ENCODE results near the gene NOS1AP.
"Not testable (repeated sequence)": the region's sequence is repeated elsewhere in the genome, so short reads cannot be mapped to it uniquely, and the experiment has no call there.

NOS1AP gene

DNA sequence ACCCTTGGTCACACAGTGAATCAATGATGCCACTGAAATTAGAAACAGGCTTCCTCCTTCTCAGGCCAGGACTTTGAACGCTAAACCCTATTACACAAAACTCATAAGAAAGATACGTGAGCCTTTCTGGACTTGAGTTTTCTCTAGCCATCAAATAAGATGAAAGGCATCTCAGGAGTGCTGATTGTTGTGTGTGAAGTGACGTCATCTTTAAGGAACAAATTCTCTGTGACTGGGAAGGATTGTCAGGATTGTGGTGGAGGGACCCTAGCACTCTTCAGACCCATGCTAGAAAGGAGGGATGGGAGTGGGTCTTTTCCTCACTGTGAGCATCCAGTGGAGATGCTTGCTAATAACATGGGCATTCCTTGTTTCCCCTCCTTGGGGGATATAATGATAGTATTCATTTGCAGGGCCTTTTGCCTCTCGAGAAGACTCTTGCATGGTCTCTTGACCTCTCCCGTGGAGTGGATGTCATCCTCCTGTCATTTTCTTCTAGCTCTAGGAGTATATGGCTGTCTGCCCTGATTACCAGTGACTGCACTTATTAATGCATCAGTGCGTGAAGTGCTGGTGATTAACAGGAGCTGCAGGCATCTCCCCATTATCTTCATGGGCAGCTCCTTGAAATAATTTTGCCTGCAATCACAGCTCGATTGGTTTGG is 267.3 kb downstream of the NOS1AP start:
- DNase-seq (ENCODE audit: low spot score), result no peak

DNA sequence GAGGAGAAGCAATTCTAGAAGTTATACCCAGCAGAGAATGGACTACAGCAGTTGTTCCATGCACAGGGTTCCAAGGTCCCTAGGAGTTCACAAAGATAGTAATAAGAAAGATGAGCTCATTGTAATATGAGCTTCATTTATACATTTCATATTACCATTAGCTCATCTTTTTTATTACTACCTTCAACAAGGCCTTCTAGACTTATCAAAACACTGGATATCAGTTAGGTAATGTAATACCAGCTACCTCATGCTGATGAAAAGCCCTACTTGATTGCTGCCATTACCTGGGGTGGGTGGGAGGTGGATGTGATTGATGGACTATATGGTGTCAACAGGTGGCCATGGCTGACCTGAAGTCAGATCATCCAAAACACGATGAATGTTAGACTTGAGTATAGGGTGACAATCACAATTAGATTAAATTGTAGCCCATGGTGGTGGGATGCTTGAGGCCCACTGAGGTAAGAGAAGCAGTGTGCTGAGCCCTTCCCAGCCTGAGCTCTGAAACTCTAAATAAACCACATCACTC is 273.0 kb downstream of the NOS1AP start:
- no peak for DNase-seq (ENCODE audit: low spot score)

DNA sequence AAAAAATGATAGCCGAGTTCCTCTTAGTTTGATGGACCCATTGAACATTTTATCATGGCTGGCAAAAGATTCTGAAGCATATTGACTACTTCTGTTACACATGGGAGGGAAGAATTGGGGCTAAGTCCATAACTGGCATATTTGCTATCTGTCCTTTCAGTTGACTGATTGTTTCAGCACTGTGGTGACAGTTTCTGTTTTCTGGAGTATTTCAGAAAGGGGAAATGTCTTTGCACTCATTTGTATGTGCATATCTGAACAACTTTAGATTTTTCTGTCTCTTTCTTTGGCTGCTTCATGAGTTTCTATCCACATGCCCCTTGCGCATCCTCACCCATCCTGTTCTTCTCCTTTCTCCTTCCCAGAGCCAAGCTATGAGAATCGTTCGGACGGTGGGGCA is 274.0 kb downstream of the NOS1AP start:
- no peak for DNase-seq (ENCODE audit: low spot score)

DNA sequence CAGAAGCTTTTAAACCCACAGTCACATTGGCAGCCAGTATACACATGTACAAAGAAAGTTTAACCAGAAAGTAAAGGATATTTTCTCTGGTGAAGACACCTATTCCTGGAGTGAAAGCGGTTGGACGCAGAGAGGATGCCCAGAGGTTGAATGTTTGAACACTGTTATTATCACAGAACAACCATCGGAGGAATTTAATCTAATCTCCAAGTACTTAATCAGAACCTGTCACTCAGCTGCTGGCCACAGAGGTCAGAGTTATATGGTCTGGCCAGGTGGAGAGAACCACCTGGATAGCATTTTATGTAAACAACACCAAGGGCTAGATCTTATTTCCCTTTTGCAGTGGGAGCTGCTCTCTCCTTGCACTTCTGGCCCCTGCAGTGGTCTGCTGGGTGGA is 277.8 kb downstream of the NOS1AP start:
- DNase-seq (ENCODE audit: low spot score), result no peak

DNA sequence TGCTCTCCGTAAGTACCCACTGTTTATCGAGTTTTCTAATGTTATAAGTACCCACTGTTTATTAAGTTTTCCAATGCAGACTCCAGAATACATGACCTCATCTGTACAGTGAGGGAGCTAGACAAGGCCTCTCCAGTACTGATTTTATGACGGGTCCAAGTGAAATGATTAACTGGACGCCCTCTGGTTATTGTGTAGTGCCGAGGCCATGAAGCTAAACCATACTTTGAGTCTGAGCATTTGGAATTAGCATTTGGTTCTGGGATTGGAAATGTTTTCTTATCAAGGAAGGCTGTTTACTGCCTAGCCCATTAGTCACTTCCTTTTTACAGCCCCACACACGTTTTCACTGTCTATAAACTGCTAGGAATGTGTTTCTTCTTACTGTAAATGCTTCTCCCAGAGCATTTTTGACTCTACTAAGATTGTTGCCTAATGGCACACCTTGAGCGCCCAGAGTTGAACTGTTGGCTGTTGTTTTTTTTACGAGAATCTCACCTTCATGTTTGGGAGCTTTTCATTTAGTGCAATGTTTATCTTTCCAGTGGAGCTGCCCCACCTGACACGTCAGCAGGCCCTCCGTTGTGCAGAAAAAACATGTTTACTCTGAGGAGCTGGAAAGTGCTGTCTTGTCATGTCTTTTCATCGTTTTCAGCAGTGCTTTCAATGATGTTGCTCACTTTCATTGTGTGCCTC is 280.3 kb downstream of the NOS1AP start:
- no peak for DNase-seq (ENCODE audit: low spot score)

DNA sequence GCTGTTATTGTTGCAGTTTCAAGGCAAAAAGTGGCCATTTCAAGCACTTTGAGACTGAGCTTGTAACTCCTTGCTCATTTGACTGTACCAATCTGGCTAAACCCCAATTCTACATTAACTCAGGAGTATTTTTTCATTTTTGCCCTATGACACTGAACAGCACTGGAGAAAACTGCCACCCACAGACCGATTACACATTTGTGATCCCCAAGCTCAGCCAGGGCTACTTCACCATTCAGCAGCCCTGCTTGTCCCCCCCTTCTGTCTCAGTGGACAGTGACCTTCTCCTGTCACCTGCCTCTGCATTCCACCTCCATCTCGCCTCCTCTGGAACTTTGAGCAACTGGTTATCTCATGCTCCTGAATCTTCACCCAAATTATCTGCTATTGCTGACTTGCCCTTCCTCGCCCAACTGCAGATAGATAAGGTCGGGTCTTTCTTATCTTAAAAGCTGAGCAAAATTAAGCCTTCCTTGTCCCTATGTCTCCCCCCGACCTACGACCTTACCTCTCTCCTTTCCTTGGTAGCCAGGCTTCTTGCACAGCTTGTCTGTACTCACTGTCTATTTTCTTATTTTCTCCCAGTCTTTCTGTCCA is 281.9 kb downstream of the NOS1AP start:
- no peak for DNase-seq (ENCODE audit: low spot score)

DNA sequence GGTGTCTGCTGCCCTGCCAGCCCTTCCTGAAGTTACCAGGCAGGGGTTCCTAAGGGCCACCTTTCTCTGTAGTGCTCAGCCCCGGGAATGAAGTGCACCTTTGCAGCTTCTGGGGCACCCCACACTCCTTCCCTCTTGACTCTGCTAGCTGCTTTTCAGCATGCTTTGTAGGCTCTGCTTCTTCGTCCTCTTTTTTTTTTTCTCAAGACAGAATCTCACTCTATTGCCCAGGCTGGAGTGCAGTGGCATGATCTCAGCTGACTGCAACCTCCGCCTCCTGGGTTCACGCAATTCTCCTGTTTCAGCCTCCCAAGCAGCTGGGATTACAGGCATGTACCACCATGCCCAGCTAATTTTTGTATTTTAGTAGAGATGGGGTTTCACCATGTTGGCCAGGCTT is 282.4 kb downstream of the NOS1AP start:
- not testable (repeated sequence) for DNase-seq (ENCODE audit: low spot score)

DNA sequence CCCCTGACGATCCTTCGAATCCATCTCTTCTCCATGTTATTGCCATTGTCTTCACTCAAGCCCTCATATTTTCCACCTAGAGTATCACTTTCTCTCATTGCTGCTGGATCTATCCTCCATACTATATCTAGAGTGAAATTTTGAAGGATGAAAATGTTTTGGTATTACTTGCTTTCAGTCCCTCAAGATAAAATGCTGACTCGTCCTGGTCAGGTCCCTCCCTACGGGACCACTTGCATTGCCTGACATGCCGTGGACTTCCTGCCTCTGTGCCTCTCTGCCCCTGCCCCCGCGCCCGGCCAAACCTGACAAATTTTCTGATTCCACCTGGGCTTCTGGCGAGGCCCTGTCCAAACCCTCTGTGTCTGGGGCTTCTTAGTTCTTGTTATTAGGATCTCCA is 283.6 kb downstream of the NOS1AP start:
- no peak for DNase-seq (ENCODE audit: low spot score)

DNA sequence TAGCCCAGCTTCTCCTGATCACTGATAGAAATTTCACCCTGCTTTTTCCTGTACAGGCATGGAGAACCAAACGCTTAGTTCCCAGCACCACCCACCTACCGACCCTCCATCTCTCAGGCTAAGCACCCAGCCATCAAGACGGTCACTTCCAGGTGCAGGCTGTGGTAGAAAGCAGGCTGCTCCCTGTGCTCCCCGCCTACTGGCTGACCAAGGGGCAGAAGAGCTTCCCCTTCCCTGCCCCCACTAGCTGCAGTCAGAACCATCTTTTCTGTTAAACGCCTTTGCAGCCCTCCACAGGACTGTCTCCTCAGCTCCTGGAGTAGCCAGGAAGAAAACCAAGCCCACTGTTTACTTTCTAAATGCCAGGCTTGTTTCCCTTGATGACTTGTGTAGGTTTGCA is 284.2 kb downstream of the NOS1AP start:
- no peak for DNase-seq (ENCODE audit: low spot score)

DNA sequence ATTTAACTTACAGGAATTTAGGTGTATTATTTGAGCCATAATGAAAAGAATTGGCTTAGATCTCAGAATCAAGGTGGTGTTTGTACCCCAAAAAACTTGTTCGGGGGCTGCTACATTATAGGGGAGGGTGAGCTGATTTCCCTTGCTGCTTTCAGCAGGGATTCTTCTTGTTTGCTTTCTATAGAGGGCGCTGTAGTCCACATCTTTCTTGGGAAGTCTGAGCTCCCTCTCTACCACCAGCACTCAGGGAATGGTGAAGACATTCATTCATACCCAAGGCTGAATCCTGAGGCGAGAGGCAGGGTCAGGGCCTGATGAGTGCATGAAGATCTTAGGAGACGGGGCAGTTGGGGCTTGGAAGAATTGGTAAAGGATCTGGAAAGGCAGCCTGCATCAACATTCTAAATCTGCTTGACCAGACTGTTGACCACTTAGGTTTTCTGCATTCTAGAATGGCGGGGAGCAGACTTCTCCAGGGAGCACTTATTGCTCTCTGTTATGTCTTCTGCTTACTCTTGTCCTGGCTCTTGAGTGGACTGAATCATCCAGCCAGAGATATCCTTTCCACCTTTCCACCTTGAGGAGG is 288.3 kb downstream of the NOS1AP start:
- DNase-seq (ENCODE audit: low spot score), result no peak

DNA sequence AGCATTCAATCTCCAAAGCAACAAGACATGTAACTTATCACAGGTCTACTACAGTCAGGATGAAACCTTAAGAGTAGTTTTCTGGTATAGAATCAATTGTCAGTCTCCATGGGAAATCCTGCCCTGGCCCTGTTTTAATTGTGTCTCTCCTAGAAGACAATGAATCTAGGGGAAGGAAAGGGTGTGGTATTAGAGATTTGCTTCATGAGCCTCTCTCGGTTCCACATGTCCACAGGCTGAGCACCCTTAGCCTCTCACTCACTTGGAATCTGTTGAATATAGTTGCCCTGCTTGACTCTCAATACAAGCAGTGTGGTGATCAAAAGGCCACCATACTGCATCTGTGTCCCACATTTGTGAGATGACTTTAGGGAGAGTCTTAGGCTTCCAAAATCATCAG is 289.4 kb downstream of the NOS1AP start:
- DNase-seq (ENCODE audit: low spot score), result no peak

DNA sequence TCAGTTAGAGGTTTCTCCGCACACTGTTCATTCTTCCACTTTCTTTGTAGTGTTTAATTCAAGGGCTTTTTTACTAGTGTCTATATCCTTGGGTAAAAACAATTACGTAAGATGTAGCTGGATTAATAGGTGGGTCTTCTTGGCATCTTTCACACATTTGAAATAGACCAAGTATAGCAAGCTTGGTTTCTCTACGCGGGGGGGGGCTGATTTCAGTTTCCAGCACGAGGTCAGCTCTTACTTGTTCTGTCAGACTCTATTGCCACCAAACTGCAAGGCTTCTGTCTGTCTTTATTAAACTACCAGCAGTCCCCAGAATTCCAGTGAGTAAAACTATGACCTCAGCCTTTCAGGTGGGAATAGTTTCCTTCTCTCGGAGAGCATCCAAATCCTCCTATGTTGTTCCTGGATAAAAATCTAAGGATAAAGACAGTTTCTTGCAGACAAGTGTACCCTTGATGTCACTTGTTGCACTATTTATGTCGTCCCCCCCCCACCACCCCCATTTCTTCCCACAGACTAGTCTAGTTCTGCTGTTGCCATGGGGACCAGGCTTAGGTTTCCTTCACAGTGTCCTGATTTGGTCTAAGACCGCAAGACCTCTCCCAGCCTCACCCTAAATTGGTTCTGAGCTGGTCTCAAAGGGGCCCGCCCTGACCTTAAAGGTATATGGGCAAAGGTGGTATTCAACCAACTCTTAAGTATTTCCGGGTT is 290.2 kb downstream of the NOS1AP start:
- DNase-seq (ENCODE audit: low spot score), result no peak

DNA sequence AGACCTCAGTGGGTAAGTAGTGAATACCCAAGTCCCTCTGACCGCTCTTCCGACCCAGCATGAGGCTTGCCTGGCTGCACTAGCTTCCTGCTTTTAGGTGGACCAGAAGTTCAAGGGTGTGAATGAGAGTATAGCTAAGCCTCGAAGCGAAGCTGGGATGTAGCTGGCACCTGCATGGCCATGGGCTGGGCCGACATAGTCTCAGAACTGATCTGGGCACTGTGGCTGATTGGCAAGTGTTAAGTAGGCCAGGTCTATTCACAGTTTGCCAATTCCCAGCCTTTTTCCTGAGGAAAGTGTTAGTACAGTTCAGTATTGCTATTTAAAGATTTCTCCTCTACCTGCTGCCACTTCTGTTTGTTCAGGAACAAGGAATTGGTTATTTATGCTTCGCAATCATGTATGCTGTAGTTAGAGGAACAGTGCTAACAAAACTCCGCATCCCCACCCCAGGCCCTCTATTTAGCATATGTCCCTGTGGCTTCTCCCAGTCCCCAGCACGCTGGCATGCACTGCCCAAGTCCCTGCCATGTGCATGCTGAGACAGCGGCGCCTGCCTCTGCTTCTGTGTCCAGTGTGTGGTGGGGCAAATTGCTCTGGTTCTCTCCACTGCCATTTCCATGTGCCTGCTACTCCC is 290.9 kb downstream of the NOS1AP start:
- DNase-seq (ENCODE audit: low spot score), result no peak

DNA sequence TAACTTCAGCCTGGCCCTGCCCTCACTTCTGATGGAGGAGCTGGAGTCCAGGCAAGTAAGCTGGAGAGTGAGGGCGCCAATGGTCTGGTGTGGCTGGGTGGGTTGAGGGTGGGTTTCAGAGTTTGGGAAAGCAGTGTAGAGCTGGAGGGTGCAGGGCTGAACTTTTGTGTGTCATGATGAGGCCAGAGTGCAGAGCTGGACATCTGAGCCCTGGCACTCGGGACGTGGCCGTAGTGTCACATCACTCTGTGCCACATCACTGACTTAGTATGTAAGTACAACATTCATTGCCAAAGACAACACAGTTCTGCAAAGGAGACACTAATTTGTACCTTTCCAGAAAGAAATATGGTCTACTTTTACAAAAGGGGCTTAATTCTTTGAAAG is 291.4 kb downstream of the NOS1AP start:
- DNase-seq (ENCODE audit: low spot score), result no peak

DNA sequence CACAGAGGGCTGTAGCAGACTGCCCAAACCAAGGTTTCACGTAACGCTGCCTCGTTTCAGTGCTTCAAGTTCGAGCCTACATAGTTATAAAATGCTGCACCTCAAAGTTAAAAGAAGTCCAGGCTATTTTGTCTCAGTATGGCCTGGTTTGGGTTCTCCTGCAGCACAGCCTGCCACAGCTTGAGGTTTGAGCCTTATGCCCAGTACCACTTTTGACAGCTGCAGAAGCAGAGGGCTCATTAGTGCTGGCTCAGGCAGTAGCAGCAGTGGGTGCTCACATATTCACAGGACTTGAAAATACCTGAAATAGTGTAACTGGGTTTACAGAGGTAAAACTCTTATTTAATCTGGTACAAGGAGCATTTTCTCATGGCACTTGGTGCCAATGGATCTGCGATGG is 291.9 kb downstream of the NOS1AP start:
- DNase-seq (ENCODE audit: low spot score), result no peak

DNA sequence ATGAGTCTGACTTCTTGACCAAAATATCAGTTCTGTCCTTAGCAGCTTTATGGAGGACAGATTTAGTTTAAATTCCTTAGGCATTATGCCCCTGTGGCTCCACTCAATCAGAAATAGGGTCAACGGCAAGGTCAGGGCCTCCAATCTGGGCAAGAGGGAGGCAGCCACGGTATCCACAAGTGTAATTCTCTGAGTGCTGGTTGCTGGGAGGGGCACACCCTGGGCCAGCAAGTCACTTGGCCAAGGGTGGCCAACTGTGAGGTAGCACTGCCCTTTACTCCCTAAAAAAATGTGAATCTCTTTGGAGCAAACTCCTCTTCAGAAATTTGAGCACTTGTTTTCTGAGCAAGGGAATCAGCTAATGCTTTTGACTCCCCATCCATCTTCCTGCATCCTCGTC is 294.3 kb downstream of the NOS1AP start:
- no peak for DNase-seq (ENCODE audit: low spot score)

DNA sequence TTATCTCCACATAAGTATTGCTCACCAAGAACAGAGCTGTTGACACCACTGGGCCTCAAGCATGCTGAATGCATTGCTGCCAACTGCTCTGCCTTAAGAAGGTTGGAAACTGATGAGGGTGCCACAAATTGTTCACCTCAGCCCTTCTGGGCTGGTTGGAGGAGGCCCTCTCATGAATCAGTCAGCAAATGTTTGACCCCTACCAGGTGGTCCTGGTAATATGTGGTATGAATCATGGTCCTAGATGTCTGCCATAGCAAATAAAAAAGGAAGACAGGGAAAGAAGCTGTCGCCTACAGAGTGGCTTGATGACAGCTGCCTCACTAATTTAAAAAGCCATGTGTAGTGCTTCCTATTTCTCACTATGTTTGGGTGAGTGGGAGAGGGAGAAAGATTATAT is 295.0 kb downstream of the NOS1AP start:
- DNase-seq (ENCODE audit: low spot score), result no peak

DNA sequence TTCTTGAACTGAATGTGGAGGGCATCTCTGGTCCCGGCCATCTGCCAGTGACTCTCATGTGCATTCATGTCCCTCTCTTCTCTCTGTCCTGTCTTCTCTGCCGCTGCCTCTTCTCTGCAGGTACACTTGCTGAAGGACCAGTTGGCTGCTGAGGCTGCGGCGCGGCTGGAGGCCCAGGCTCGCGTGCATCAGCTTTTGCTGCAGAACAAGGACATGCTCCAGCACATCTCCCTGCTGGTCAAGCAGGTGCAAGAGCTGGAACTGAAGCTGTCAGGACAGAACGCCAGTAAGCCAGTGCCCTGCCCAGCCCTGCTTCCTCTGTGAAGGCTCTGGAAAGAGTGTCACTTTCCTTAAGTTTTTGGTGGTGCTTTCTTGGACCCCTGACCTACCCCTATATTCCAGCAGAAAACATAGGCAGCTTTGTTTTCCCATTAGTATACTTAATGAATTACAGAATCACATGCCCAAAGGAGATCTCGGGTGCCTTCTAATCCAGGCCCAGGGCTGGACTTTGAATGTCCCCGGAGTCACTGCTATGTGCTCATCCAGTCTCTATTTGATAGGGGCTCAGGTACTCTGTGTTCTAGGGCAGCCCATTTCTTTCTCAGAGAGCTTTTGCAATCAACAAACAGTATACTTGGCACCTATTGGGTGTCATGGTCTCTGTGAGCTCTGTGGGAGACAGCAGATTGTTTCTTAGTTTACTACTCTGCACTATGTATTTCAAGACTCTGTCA is 296.0 kb downstream of the NOS1AP start:
- DNase-seq (ENCODE audit: low spot score), result no peak

DNA sequence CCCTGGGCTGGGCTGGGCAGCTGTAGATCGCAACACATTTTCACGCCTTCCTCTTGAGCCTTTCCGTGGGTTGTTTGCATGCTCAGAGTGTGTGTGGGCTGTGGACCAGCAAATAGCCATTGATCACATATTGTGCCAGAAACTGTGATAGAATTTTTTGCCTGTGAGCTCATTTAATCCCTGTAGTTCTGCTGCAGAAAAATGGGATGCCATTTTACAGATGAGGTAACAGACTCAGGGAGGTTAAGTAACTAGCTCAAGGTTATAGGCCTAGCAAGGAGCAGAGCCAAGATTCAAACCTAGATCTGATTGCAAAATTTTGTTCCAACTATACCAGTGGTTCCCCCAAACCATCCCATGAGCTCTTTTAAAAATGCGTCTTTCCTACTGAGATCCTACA is 296.7 kb downstream of the NOS1AP start:
- DNase-seq (ENCODE audit: low spot score), result no peak

DNA sequence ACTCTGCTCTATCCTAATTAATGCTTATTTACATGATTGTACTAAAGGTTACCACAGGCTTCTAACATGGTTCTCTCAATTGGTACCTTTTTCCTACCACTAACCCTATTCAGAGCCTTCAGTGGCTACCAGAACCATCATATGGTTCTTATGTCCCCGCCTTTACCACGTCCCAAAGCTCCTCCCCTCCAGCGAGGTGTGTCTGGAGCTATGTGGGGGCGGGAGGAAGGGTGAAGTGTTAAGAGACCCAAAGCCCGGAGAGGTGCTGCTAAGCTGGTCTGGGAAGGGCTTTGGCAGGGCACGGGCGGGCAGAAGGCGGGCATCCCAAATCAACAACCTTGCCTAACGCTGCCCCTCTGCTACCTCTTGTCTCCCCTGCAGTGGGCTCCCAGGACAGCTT is 297.2 kb downstream of the NOS1AP start:
- DNase-seq (ENCODE audit: low spot score), result no peak

DNA sequence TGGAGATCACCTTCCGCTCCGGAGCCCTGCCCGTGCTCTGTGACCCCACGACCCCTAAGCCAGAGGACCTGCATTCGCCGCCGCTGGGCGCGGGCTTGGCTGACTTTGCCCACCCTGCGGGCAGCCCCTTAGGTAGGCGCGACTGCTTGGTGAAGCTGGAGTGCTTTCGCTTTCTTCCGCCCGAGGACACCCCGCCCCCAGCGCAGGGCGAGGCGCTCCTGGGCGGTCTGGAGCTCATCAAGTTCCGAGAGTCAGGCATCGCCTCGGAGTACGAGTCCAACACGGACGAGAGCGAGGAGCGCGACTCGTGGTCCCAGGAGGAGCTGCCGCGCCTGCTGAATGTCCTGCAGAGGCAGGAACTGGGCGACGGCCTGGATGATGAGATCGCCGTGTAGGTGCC is 297.6 kb downstream of the NOS1AP start:
- no peak for DNase-seq (ENCODE audit: low spot score)
